BLaER1 treated with 17β-estradiol and CSF1 and Interleukin-3, amounts not matched to agents 10 nM and 100 nM (cell line): Measurements from ENCODE around the gene C3.
A peak's percentile ranks its signal among the peaks of the same experiment; 100 is the strongest.
"Not testable (repeated sequence)": the region's sequence is repeated elsewhere in the genome, so short reads cannot be mapped to it uniquely, and the experiment has no call there.

ENCODE experiments used
- H3K27ac ChIP-seq, 11 experiments: shearing (Covaris generic); formaldehyde crosslinking; 2 replicates each; pipeline ENCODE4 v1.8.1; 2022
- H3K27me3 ChIP-seq, 11 experiments: shearing (Covaris generic); formaldehyde crosslinking; 2 replicates each; pipeline ENCODE4 v1.8.1; 2022
- H3K36me3 ChIP-seq, 11 experiments: shearing (Covaris generic); formaldehyde crosslinking; 2 replicates each; pipeline ENCODE4 v1.8.1; 2022
- H3K4me1 ChIP-seq, 10 experiments: shearing (Covaris generic); formaldehyde crosslinking; 2 replicates each; pipeline ENCODE4 v1.8.1; 2022
- H3K4me2 ChIP-seq, 11 experiments: shearing (Covaris generic); formaldehyde crosslinking; 2 replicates each; pipeline ENCODE4 v1.8.1; 2022
- H3K4me3 ChIP-seq, 10 experiments: shearing (Covaris generic); formaldehyde crosslinking; 2 replicates each; pipeline ENCODE4 v1.8.1; 2022
- H3K9ac ChIP-seq, 11 experiments: shearing (Covaris generic); formaldehyde crosslinking; 2 replicates each; pipeline ENCODE4 v1.8.1; 2022
- H3K9me3 ChIP-seq, 11 experiments: shearing (Covaris generic); formaldehyde crosslinking; replicated peaks in 1 of 11; 2 replicates each; pipeline ENCODE4 v1.8.1; 2022
- H4K20me1 ChIP-seq, 11 experiments: shearing (Covaris generic); formaldehyde crosslinking; 2 replicates each; pipeline ENCODE4 v1.8.1; 2022
- Cebpa-rat ChIP-seq, 11 experiments: shearing (Covaris generic); IDR thresholded peaks; 2 replicates each; pipeline ENCODE4 v1.8.1; 2022

The C3 gene

DNA sequence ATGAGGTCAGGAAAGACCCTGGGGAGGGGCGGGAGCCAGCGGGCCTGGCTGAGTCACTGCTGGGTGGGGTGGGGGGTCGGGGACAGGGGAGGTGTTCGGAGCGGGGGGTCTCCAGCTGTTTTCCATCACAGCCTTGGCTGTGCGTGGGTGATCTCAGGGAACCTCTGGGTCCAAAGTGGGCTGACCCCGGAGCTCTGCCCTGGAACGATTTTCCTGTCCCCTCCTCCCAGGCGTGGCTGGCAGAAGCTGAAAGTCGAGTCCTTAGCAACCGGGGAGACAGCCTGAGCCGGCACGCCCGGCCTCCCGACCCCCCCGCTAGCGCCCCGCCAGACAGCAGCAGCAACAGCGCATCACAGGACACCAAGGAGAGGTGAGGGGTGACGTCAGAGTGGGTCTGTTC, 29.6 kb upstream of the C3 start:
- H3K9ac ChIP-seq = no peak overlapping the region
- H4K20me1 ChIP-seq = peaks cover 0 to 32% (median 0%) of the 10 kb centered on the region in 11 experiments; a peak in 5 of 22 replicates
- H3K4me3 ChIP-seq = no peak overlapping the region
- no peaks in the 10 kb centered on the region for H3K27me3 ChIP-seq
- TF ChIP-seq Cebpa-rat (IDR thresholded peaks at IDR 0.05) = no peak
- H3K36me3 ChIP-seq = peaks cover 42 to 74% (median 69%) of the 10 kb centered on the region in 11 experiments
- peaks cover 14 to 30% (median 24%) of the 10 kb centered on the region in 10 experiments; a peak in 18 of 20 replicates for H3K4me1 ChIP-seq
- no peak overlapping the region for H3K27ac ChIP-seq
- no peak overlapping the region for H3K4me2 ChIP-seq
- H3K9me3 ChIP-seq = no peaks in the 10 kb centered on the region

DNA sequence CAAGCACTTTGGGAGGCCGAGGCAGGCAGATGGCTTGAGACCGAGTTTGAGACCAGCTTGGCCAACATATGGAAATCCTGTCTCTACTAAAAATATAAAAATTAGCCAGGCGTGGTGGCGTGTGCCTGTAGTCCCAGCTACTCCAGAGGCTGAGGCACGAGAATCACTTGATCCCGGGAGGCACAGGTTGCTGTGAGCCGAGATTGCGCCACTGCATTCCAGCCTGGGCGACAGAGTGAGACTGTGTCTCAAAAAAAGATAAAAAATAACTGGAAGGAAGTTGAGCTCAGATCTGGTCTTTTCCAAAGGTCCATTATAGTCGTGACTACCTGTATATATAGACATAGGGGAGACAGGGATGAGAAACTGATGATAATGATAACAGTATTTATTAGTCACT, 28.1 kb upstream of the C3 start:
- not testable (repeated sequence) for H3K4me3 ChIP-seq, H3K27ac ChIP-seq, H3K27me3 ChIP-seq, H3K9me3 ChIP-seq
- Histone ChIP-seq H4K20me1 (peaks cover 0 to 47% (median 0%) of the 10 kb centered on the region in 11 experiments; a peak in 5 of 22 replicates), H3K9ac (peak overlapping the region in 2 of 11 experiments; percentile 11 to 18; a peak in 2 of 22 replicates), H3K4me2 (peak overlapping the region in 5 of 11 experiments; percentile 7 to 24 (median 17); a peak in 3 of 22 replicates), H3K36me3 (peaks cover 57 to 89% (median 84%) of the 10 kb centered on the region in 11 experiments), H3K4me1 (peaks cover 6 to 18% (median 15%) of the 10 kb centered on the region in 10 experiments; a peak in 17 of 20 replicates)

DNA sequence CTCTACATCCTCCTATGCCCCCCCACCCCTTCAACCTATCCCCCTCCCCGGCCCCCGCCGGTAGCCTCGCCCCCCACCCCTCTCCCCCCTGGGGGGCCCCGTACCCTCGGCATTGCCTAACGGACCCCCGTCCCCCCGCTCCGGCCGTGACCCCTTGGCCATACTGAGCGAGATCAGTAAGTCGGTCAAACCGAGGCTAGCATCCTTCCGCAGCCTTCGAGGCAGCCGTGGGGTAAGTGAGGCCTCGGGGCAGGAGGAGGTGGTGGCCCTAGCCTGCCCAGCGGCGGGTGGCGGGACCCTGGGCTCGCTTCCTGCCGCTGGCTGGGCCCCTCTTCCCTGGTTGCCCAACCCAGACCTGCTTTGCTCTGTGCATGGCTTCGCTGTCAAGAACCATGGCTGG, 25.5 kb upstream of the C3 start:
- Histone ChIP-seq H3K9me3 (no peaks in the 10 kb centered on the region), H3K4me2 (no peak overlapping the region), H3K4me1 (peaks cover 7 to 17% (median 14%) of the 10 kb centered on the region in 10 experiments), H3K9ac (no peak overlapping the region), H3K36me3 (peaks cover 56 to 89% (median 81%) of the 10 kb centered on the region in 11 experiments), H3K27ac (no peak overlapping the region), H3K27me3 (no peaks in the 10 kb centered on the region), H4K20me1 (peaks cover 0 to 58% (median 3%) of the 10 kb centered on the region in 11 experiments; a peak in 8 of 22 replicates), H3K4me3 (no peak overlapping the region)
- TF ChIP-seq Cebpa-rat (IDR thresholded peaks at IDR 0.05) = no peak

DNA sequence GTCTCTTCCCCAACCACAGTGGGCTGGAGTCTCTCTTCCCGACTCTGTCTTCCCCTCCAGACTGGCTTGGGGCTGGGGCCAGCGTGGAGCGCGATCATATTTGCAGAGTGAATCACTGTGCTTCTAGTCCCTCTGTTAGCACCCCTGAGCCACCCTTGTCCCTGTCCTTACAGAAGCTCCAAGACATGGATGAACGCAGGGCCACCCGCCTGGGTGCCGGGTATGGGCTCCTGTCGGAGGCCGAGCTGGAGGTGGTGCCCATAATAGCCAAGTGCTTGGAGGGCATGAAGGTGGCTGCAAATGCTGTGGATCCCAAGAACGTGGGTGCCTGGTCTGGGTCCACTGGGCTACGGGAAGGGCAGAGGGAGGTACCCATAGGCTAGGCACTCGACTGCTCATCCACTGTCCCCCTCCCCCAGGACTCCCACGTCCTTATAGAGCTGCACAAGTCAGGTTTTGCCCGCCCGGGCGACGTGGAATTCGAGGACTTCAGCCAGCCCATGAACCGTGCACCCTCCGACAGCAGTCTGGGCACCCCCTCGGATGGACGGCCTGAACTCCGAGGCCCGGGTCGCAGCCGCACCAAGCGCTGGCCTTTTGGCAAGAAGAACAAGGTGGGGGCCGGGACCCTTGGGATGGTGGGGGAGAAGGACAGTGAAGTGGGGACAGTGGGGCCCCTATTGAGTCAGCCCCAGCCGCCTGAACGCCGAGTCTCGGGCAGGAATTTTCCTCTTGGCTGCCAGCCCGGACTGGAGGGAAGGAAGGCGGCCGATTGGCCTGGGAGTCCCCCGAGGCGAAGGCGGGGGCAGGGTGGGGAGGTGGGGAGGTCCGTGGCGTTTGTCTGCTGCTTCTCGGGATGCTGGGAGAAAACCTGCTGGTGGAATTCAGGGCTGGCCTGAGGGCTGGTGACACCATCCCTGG, 24.2 kb upstream of the C3 start:
- peaks cover 9 to 29% (median 22%) of the 10 kb centered on the region in 10 experiments for H3K4me1 ChIP-seq
- H3K27ac ChIP-seq = no peak overlapping the region
- no peak overlapping the region for H3K4me2 ChIP-seq
- no peak for TF ChIP-seq Cebpa-rat (IDR thresholded peaks at IDR 0.05)
- H4K20me1 ChIP-seq = peaks cover 0 to 58% (median 3%) of the 10 kb centered on the region in 11 experiments; a peak in 8 of 22 replicates
- no peaks in the 10 kb centered on the region for H3K9me3 ChIP-seq
- peak overlapping the region in 1 of 11 experiments; percentile 7; a peak in 1 of 22 replicates for H3K9ac ChIP-seq
- peaks cover 49 to 77% (median 70%) of the 10 kb centered on the region in 11 experiments for H3K36me3 ChIP-seq
- no peak overlapping the region for H3K4me3 ChIP-seq
- no peaks in the 10 kb centered on the region for H3K27me3 ChIP-seq

DNA sequence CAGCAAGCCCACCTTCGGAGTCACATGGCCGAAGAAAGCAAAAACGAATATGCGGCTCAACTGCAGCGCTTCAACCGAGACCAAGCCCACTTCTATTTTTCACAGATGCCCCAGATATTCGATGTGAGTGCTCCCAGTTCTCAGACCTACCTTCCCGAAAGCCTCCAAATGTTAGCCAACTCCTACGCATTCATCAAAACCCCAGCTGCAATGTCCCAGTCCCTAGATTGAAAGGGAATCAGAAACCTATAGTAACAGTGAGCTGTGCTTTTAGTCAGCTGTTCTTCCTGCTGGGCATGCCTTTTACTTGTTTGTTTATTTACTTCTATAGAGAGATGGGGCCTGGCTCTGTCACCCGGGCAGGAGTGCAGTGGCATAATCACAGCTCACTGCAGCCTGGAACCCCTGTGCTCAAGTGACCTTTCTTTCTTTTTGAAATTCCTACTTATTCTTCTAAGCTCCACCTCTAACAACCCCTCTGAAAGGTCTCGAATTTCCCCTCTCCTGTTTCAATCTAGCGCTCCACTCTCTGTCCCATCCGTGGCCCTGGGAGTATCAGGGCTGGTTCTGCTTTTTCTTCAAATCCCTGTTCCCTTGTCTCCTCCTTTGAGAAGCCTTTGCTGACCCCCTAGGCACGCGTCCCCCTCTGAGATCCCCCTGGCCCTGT, 23.4 kb upstream of the C3 start:
- H3K27ac ChIP-seq = no peak overlapping the region
- H3K36me3 ChIP-seq = peaks cover 47 to 69% (median 62%) of the 10 kb centered on the region in 11 experiments
- no peak overlapping the region for H3K4me2 ChIP-seq
- peak overlapping the region in 1 of 11 experiments; percentile 7; a peak in 1 of 22 replicates for H3K9ac ChIP-seq
- no peak overlapping the region for H3K4me3 ChIP-seq
- TF ChIP-seq Cebpa-rat (IDR thresholded peaks at IDR 0.05) = no peak
- no peaks in the 10 kb centered on the region for H3K9me3 ChIP-seq
- H3K4me1 ChIP-seq = peaks cover 14 to 34% (median 26%) of the 10 kb centered on the region in 10 experiments
- H4K20me1 ChIP-seq = peaks cover 0 to 51% (median 3%) of the 10 kb centered on the region in 11 experiments; a peak in 8 of 22 replicates
- H3K27me3 ChIP-seq = no peaks in the 10 kb centered on the region

DNA sequence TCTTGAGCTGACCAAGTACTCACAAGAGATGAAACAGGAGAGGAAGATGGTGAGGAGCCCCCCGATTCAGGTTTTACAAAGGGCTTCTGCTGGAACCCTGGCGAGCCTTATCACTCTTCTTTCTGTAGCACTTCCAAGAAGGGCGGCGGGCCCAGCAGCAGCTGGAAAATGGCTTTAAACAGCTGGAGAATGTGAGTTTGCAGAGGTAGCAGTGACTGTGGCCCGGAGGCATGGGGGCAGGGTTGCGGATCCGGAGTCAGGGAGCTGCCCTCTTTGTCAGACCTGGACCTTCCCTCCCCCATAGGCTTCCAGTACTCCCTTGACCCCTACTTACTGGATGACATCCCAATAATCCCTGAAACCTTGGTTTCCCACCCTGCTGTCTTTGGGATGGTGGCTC, 22.6 kb upstream of the C3 start:
- Histone ChIP-seq H3K27ac (no peak overlapping the region), H3K4me2 (no peak overlapping the region), H3K4me3 (no peak overlapping the region)

DNA sequence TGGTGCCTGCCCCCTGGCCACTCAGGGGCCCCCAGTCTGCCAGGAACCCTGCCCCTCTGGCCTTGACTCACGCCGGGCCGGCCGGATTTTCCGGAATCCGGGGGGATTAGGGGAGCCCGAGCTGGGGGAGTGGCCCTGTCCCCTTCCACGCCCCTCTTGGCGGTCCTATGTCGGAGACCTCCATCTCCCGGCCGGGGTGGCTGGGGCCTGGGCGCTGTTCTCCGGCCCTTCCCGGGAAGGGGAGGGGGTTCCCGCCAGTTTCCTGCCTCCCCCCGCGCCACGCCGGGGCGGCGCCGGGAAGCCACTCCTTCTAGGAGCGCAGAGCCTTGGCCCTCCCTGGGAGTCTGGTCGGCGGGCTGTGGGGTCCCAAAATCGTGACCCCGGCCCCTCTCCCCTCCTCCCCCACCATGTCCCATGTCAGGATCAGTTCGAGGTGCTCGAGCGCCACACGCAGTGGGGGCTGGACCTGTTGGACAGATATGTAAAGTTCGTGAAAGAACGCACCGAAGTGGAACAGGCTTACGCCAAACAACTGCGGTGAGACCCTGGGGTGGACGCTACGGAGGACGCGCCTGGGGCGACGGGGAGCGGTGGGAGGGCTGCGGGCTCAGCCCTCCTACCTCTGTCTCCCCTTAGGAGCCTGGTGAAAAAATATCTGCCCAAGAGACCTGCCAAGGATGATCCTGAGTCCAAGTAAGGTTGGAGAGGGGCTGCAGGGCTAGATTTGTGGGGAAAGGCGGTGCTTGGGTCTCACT, 20.3 kb upstream of the C3 start:
- no peaks in the 10 kb centered on the region for H3K9me3 ChIP-seq
- peak overlapping the region; percentile 91 to 100 (median 99) for H3K4me2 ChIP-seq
- H3K27me3 ChIP-seq = no peaks in the 10 kb centered on the region
- H3K27ac ChIP-seq = peak overlapping the region; percentile 56 to 82 (median 70)
- peaks cover 23 to 39% (median 32%) of the 10 kb centered on the region in 11 experiments for H3K36me3 ChIP-seq
- peak overlapping the region; percentile 72 to 98 (median 85) for H3K4me3 ChIP-seq
- peaks cover 30 to 46% (median 38%) of the 10 kb centered on the region in 10 experiments for H3K4me1 ChIP-seq
- TF ChIP-seq Cebpa-rat (IDR thresholded peaks at IDR 0.05) = no peak
- H3K9ac ChIP-seq = peak overlapping the region; percentile 69 to 89 (median 84)
- H4K20me1 ChIP-seq = peaks cover 0 to 46% (median 5%) of the 10 kb centered on the region in 11 experiments; a peak in 9 of 22 replicates

More for the DNA sequence above, 22.6 kb upstream of the C3 start:
- TF ChIP-seq Cebpa-rat (IDR thresholded peaks at IDR 0.05) = no peak
- Histone ChIP-seq H3K27me3 (no peaks in the 10 kb centered on the region), H3K9ac (no peak overlapping the region), H3K4me1 (peaks cover 22 to 35% (median 29%) of the 10 kb centered on the region in 10 experiments), H3K36me3 (peaks cover 42 to 61% (median 54%) of the 10 kb centered on the region in 11 experiments), H4K20me1 (peaks cover 0 to 46% (median 3%) of the 10 kb centered on the region in 11 experiments; a peak in 8 of 22 replicates), H3K9me3 (no peaks in the 10 kb centered on the region)

DNA sequence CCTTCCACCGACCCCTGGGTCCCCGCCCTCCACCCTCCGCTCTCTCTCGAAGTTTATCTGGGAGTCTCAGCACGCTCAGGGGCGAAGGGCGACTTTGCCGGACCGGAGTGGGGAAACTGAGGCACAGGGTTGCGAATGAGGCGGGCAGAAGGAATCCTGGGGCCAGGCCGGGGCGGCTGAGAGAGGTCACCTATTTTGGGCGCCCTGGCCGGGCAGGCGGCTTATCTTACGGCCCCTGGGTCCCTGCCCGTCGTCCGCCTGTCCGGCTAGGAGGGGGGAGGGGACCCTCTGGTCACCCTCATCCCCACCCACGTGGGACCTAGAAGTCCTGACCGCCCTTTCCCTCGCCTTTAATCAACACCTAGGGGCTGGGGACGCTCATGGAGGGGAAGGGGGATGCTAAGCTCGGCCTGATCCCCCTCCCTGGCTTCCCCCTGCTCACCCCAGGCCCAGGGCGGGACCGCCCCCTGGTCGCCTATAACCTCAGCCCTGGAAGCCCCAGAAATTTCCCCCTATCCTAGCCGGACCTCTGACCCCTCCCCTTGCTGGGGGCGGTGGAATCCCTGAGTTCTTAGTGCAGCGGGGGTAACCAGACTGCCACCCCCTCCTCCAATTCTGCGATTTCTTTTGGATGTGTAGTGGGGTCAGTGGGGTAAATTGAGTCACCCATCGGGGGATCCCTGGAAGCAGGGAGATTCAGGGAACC, 19.6 kb upstream of the C3 start:
- peaks cover 36 to 53% (median 45%) of the 10 kb centered on the region in 10 experiments for H3K4me1 ChIP-seq

More for the DNA sequence above, 19.6 kb upstream of the C3 start:
- peak overlapping the region; percentile 69 to 89 (median 84) for H3K9ac ChIP-seq
- no peak for TF ChIP-seq Cebpa-rat (IDR thresholded peaks at IDR 0.05)
- H4K20me1 ChIP-seq = peaks cover 0 to 49% (median 5%) of the 10 kb centered on the region in 11 experiments; a peak in 9 of 22 replicates
- no peaks in the 10 kb centered on the region for H3K27me3 ChIP-seq
- peak overlapping the region; percentile 72 to 98 (median 85) for H3K4me3 ChIP-seq
- no peaks in the 10 kb centered on the region for H3K9me3 ChIP-seq
- peak overlapping the region; percentile 56 to 82 (median 70) for H3K27ac ChIP-seq
- peaks cover 20 to 34% (median 27%) of the 10 kb centered on the region in 11 experiments for H3K36me3 ChIP-seq
- H3K4me2 ChIP-seq = peak overlapping the region; percentile 91 to 100 (median 99)
